ENCODE data around the gene KCNQ2. TPM values are rescaled to one million over a fixed set of nuclear protein-coding genes. Genes with fewer than 3 reads are reported as not detected.

The KCNQ2 gene
- total RNA-seq, 1 experiment from 2014 or later: not detected

- no peak within 1 kb of the TSS for H2AFZ ChIP-seq (ENCODE audit: low read length)
- no peak within 1 kb of the TSS for H3K4me2 ChIP-seq (ENCODE audit: low read depth, low read length, poor library complexity, severe bottlenecking)
- no peaks in the 10 kb centered on the region for H3K9me2 ChIP-seq (replicated peaks; ENCODE audit: insufficient read depth, low read length)
- no peaks in the 10 kb centered on the region for H3K27me3 ChIP-seq (ENCODE audit: low read length)
- no peaks in the 10 kb centered on the region for H3K36me3 ChIP-seq (ENCODE audit: insufficient read depth, low read length)
- no peaks in the 10 kb centered on the region for H3K9me3 ChIP-seq (ENCODE audit: low read length)
- no peaks in the 10 kb centered on the region; the same call in 1 of the 2 replicates for H4K20me1 ChIP-seq (ENCODE audit: insufficient read depth, low read depth, low read length)
- no peak within 1 kb of the TSS for H3K9ac ChIP-seq (ENCODE audit: low read length)
- H3K4me3 ChIP-seq (ENCODE audit: low read length): no peak within 1 kb of the TSS
- no peaks in the 10 kb centered on the region for H3K79me2 ChIP-seq (ENCODE audit: low read length)
- no peak for DNase-seq
- peaks cover 12% of the 10 kb centered on the region for H3K4me1 ChIP-seq (ENCODE audit: low read length)
- H3K27ac ChIP-seq (ENCODE audit: low read length): no peak within 1 kb of the TSS
These were observed 26.5 kb upstream of the KCNQ2 start, which contains the start of gene EEF1A2 for GRCh38 chr20:63498960-63499337. TSS of gene EEF1A2 (minus strand) at chr20:63499083. CDS start at chr20:63497763, 1,320 bp downstream.

DNA sequence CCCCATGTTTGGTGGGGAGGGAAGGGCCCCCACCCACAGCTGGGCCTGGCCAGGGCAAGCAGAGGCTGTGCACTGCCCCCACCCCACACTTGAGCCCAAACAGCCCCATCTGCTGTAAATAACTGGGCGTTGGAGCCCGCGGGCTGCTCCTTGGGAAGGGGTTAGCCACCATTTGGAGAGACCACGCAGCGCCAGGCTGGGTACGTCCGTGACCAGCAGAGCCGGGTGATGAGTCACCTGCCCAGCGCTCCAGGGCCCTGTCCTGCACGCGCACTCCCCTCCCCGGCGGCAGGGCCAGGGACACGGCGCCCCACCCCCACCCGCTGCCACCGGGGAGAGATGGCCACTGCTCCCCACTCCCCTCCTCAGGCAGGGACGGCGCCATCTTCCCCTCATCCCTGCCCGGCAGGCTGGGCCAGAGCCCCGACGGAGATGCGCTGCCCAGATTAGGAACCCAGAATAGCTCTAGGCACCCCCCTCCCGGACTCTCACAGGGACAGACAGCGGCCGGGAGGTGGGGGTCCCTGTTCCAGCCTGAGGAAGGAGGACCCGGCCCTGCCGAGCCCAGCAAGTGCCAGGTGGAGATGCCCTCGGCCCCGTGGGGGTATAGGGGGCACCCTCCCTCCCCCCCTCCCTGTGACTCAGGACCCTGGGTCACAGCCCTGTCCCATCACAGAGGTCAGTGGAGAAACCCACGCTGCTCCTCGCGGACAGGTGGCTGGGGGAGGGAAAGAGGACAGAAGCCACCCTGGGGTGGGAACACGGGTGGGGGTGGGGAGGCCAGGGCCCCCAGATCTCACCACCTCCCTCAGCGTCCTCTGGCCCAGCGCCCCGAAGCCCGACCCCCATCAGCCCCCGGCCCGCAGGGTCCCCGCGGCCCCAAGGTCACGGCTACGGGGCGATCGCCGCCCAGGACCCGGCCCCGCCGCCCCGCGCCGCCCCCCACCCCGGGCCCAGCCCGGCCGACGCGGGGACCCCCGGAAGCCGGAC is 25.8 kb upstream of the KCNQ2 start:
- no peak overlapping the region for H3K9ac ChIP-seq (ENCODE audit: low read length)
- no peak overlapping the region for H3K4me3 ChIP-seq (ENCODE audit: low read length)
- no peaks in the 10 kb centered on the region; the same call in 1 of the 2 replicates for H4K20me1 ChIP-seq (ENCODE audit: insufficient read depth, low read depth, low read length)
- no peaks in the 10 kb centered on the region for H3K27me3 ChIP-seq (ENCODE audit: low read length)
- no peak overlapping the region for H3K4me2 ChIP-seq (ENCODE audit: low read depth, low read length, poor library complexity, severe bottlenecking)
- no peak overlapping the region for H2AFZ ChIP-seq (ENCODE audit: low read length)
- H3K36me3 ChIP-seq (ENCODE audit: insufficient read depth, low read length): no peaks in the 10 kb centered on the region
- H3K79me2 ChIP-seq (ENCODE audit: low read length): no peaks in the 10 kb centered on the region
- no peak overlapping the region for H3K27ac ChIP-seq (ENCODE audit: low read length)
- H3K4me1 ChIP-seq (ENCODE audit: low read length): peaks cover 12% of the 10 kb centered on the region
- H3K9me3 ChIP-seq (ENCODE audit: low read length): no peaks in the 10 kb centered on the region
- H3K9me2 ChIP-seq (replicated peaks; ENCODE audit: insufficient read depth, low read length): no peaks in the 10 kb centered on the region
- no peak for DNase-seq

- no peaks in the 10 kb centered on the region for H3K79me2 ChIP-seq (ENCODE audit: low read length)
- no peaks in the 10 kb centered on the region; the same call in 1 of the 2 replicates for H4K20me1 ChIP-seq (ENCODE audit: insufficient read depth, low read depth, low read length)
- DNase-seq: no peak
- H3K27ac ChIP-seq (ENCODE audit: low read length): no peak overlapping the region
- no peaks in the 10 kb centered on the region for H3K9me2 ChIP-seq (replicated peaks; ENCODE audit: insufficient read depth, low read length)
- no peak overlapping the region for H3K9ac ChIP-seq (ENCODE audit: low read length)
- H3K36me3 ChIP-seq (ENCODE audit: insufficient read depth, low read length): no peaks in the 10 kb centered on the region
- no peak overlapping the region for H3K4me3 ChIP-seq (ENCODE audit: low read length)
- H3K9me3 ChIP-seq (ENCODE audit: low read length): no peaks in the 10 kb centered on the region
- peaks cover 10% of the 10 kb centered on the region for H3K4me1 ChIP-seq (ENCODE audit: low read length)
- H2AFZ ChIP-seq (ENCODE audit: low read length): no peak overlapping the region
- no peaks in the 10 kb centered on the region for H3K27me3 ChIP-seq (ENCODE audit: low read length)
- no peak overlapping the region for H3K4me2 ChIP-seq (ENCODE audit: low read depth, low read length, poor library complexity, severe bottlenecking)
These were observed 24.9 kb upstream of the KCNQ2 start for GRCh38 chr20:63497138-63497945.

- Histone ChIP-seq H2AFZ (ENCODE audit: low read length) (no peak overlapping the region), H3K27me3 (ENCODE audit: low read length) (no peaks in the 10 kb centered on the region), H4K20me1 (ENCODE audit: insufficient read depth, low read depth, low read length) (no peaks in the 10 kb centered on the region; the same call in 1 of the 2 replicates), H3K4me3 (ENCODE audit: low read length) (no peak overlapping the region), H3K9ac (ENCODE audit: low read length) (no peak overlapping the region), H3K27ac (ENCODE audit: low read length) (no peak overlapping the region), H3K36me3 (ENCODE audit: insufficient read depth, low read length) (no peaks in the 10 kb centered on the region), H3K4me2 (ENCODE audit: low read depth, low read length, poor library complexity, severe bottlenecking) (no peak overlapping the region), H3K9me2 (replicated peaks; ENCODE audit: insufficient read depth, low read length) (no peaks in the 10 kb centered on the region), H3K79me2 (ENCODE audit: low read length) (no peaks in the 10 kb centered on the region), H3K9me3 (ENCODE audit: low read length) (no peaks in the 10 kb centered on the region), H3K4me1 (ENCODE audit: low read length) (peaks cover 3% of the 10 kb centered on the region)
- no peak for DNase-seq
These were observed 24.2 kb upstream of the KCNQ2 start for GRCh38 chr20:63496596-63497120.

DNA sequence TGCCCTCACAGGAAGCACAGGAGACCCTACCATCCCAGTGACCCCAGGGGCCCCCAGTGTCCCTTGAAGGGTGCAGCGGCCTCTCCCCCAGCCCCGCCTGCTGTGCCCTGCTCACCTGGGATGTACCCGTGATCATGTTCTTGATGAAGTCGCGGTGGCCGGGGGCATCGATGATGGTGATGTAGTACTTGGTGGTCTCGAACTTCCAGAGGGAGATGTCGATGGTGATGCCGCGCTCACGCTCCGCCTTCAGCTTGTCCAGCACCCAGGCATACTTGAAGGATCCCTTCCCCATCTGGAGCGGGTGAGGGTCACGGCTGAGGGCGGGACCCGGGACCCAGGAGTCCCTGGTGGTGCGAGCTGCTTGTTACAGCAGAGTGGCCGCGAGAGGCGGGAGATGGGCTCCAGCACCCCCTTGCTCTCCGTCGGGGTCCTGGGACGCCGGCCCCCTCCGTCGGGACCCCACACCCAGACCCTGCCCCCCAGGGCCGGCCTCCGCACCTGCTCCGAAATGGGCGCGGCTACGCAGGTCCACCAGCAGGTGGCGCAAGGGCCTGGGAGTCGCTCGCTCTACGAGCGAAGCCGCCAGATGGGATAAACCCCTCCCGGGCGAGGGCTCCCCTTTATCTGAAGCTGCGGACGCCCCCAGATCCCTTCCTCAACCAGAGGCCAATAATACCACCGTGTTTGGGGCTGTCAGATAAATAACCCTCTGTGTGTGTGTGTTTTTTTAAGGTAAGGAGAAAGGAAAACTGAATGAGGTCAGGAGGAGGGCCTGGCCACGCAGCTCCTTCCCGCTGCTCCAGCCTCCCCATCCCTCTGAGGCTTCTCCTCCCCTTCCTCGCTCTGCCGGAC is 23.5 kb upstream of the KCNQ2 start:
- Histone ChIP-seq H3K4me1 (ENCODE audit: low read length) (no peaks in the 10 kb centered on the region), H3K79me2 (ENCODE audit: low read length) (no peaks in the 10 kb centered on the region), H3K9ac (ENCODE audit: low read length) (no peak overlapping the region), H3K4me2 (ENCODE audit: low read depth, low read length, poor library complexity, severe bottlenecking) (no peak overlapping the region), H4K20me1 (ENCODE audit: insufficient read depth, low read depth, low read length) (no peaks in the 10 kb centered on the region; the same call in 1 of the 2 replicates), H3K4me3 (ENCODE audit: low read length) (no peak overlapping the region), H3K9me2 (replicated peaks; ENCODE audit: insufficient read depth, low read length) (no peaks in the 10 kb centered on the region), H3K9me3 (ENCODE audit: low read length) (no peaks in the 10 kb centered on the region), H3K27ac (ENCODE audit: low read length) (no peak overlapping the region), H2AFZ (ENCODE audit: low read length) (no peak overlapping the region), H3K36me3 (ENCODE audit: insufficient read depth, low read length) (no peaks in the 10 kb centered on the region), H3K27me3 (ENCODE audit: low read length) (no peaks in the 10 kb centered on the region)
- peak; percentile 89 for DNase-seq

- no peak overlapping the region for H2AFZ ChIP-seq (ENCODE audit: low read length)
- H3K27ac ChIP-seq (ENCODE audit: low read length): no peak overlapping the region
- no peaks in the 10 kb centered on the region; the same call in 1 of the 2 replicates for H4K20me1 ChIP-seq (ENCODE audit: insufficient read depth, low read depth, low read length)
- H3K79me2 ChIP-seq (ENCODE audit: low read length): no peaks in the 10 kb centered on the region
- no peaks in the 10 kb centered on the region for H3K36me3 ChIP-seq (ENCODE audit: insufficient read depth, low read length)
- no peak overlapping the region for H3K9ac ChIP-seq (ENCODE audit: low read length)
- H3K9me2 ChIP-seq (replicated peaks; ENCODE audit: insufficient read depth, low read length): no peaks in the 10 kb centered on the region
- H3K4me2 ChIP-seq (ENCODE audit: low read depth, low read length, poor library complexity, severe bottlenecking): no peak overlapping the region
- no peaks in the 10 kb centered on the region for H3K4me1 ChIP-seq (ENCODE audit: low read length)
- no peak for DNase-seq
- no peak overlapping the region for H3K4me3 ChIP-seq (ENCODE audit: low read length)
- H3K27me3 ChIP-seq (ENCODE audit: low read length): no peaks in the 10 kb centered on the region
- H3K9me3 ChIP-seq (ENCODE audit: low read length): no peaks in the 10 kb centered on the region
These were observed 22.8 kb upstream of the KCNQ2 start for GRCh38 chr20:63495167-63495720.

- Histone ChIP-seq H3K27me3 (ENCODE audit: low read length) (no peaks in the 10 kb centered on the region), H3K9me3 (ENCODE audit: low read length) (no peaks in the 10 kb centered on the region), H3K9me2 (replicated peaks; ENCODE audit: insufficient read depth, low read length) (no peaks in the 10 kb centered on the region), H3K4me1 (ENCODE audit: low read length) (no peaks in the 10 kb centered on the region), H4K20me1 (ENCODE audit: insufficient read depth, low read depth, low read length) (no peaks in the 10 kb centered on the region; the same call in 1 of the 2 replicates), H2AFZ (ENCODE audit: low read length) (no peak overlapping the region), H3K4me3 (ENCODE audit: low read length) (no peak overlapping the region), H3K79me2 (ENCODE audit: low read length) (no peaks in the 10 kb centered on the region), H3K27ac (ENCODE audit: low read length) (no peak overlapping the region), H3K4me2 (ENCODE audit: low read depth, low read length, poor library complexity, severe bottlenecking) (no peak overlapping the region), H3K9ac (ENCODE audit: low read length) (no peak overlapping the region), H3K36me3 (ENCODE audit: insufficient read depth, low read length) (no peaks in the 10 kb centered on the region)
- no peak for DNase-seq
These were observed 22.1 kb upstream of the KCNQ2 start for GRCh38 chr20:63494420-63495166.

Measured in Karpas-422 (cell line).